ENCODE data around the gene CRISP3.
"Not testable (repeated sequence)": the region's sequence is repeated elsewhere in the genome, so short reads cannot be mapped to it uniquely, and the experiment has no call there.

The CRISP3 gene

GRCh38 chr6:49744259-49744658, at the start of gene CRISP3:
Gene CRISP3 (minus strand): TSS chr6:49744388. CDS start chr6:49744367, 21 bp downstream.
- DNase-seq: no peak

- DNase-seq: no peak
These were observed 46.2 kb upstream of the CRISP3 start for GRCh38 chr6:49790341-49790740.

GRCh38 chr6:49787176-49787575, 43.0 kb upstream of the CRISP3 start, which contains the start of gene PGK2:
Gene PGK2 (minus strand): TSS chr6:49787285. CDS start chr6:49787187, 98 bp downstream.
- no peak for DNase-seq

GRCh38 chr6:49784272-49784671, 40.1 kb upstream of the CRISP3 start:
- no peak for DNase-seq

- no peak for DNase-seq
These were observed 38.5 kb upstream of the CRISP3 start for GRCh38 chr6:49782725-49783124.

GRCh38 chr6:49782293-49782692, 38.1 kb upstream of the CRISP3 start:
- DNase-seq: no peak

- DNase-seq: no peak
These were observed 32.3 kb upstream of the CRISP3 start for GRCh38 chr6:49776444-49776843.

- no peak for DNase-seq
These were observed 30.9 kb upstream of the CRISP3 start for GRCh38 chr6:49775043-49775442.

GRCh38 chr6:49772285-49772684, 28.1 kb upstream of the CRISP3 start:
- no peak for DNase-seq

GRCh38 chr6:49766762-49767161, 22.6 kb upstream of the CRISP3 start:
- no peak for DNase-seq

GRCh38 chr6:49764571-49765236, 20.5 kb upstream of the CRISP3 start:
- no peak for DNase-seq

- DNase-seq: no peak
These were observed 759 bp downstream of the CRISP3 start for GRCh38 chr6:49743429-49743828.

- DNase-seq: no peak
These were observed 4.8 kb downstream of the CRISP3 start for GRCh38 chr6:49739423-49739822.

GRCh38 chr6:49736017-49736508, 8.1 kb downstream of the CRISP3 start:
- DNase-seq: no peak

- no peak for DNase-seq
These were observed 10.5 kb downstream of the CRISP3 start for GRCh38 chr6:49733680-49734079.

GRCh38 chr6:49732781-49733180, 11.4 kb downstream of the CRISP3 start:
- DNase-seq: no peak

- DNase-seq: no peak
These were observed 13.9 kb downstream of the CRISP3 start for GRCh38 chr6:49730251-49730650.

GRCh38 chr6:49723917-49724316, 20.3 kb downstream of the CRISP3 start:
- DNase-seq: not testable (repeated sequence)

- DNase-seq: no peak
These were observed 22.9 kb downstream of the CRISP3 start for GRCh38 chr6:49721297-49721696.

- no peak for DNase-seq
These were observed 23.8 kb downstream of the CRISP3 start for GRCh38 chr6:49720372-49720771.

GRCh38 chr6:49713346-49713745, 30.8 kb downstream of the CRISP3 start, which contains the start of gene CRISP2:
Gene CRISP2 (minus strand): TSS chr6:49713543. CDS start chr6:49709196, 4,347 bp downstream.
- no peak for DNase-seq

GRCh38 chr6:49698478-49698877, 45.7 kb downstream of the CRISP3 start:
- DNase-seq: no peak

GRCh38 chr6:49693512-49693911, 50.7 kb downstream of the CRISP3 start:
- DNase-seq: no peak

- DNase-seq: no peak
These were observed 51.7 kb downstream of the CRISP3 start for GRCh38 chr6:49692534-49692933.
